Activated T-cell treated with anti-CD3 and anti-CD28 coated beads for 24 hours (primary cell): ENCODE results near the gene DACT2.
"Not testable (repeated sequence)": the region's sequence is repeated elsewhere in the genome, so short reads cannot be mapped to it uniquely, and the experiment has no call there.

Experiments
- DNase-seq: peaks from one replicate; pipeline ENCODE4 v3.0.0-alpha.2; 2020; ENCODE audit warnings: low read depth

The DACT2 gene

DNA sequence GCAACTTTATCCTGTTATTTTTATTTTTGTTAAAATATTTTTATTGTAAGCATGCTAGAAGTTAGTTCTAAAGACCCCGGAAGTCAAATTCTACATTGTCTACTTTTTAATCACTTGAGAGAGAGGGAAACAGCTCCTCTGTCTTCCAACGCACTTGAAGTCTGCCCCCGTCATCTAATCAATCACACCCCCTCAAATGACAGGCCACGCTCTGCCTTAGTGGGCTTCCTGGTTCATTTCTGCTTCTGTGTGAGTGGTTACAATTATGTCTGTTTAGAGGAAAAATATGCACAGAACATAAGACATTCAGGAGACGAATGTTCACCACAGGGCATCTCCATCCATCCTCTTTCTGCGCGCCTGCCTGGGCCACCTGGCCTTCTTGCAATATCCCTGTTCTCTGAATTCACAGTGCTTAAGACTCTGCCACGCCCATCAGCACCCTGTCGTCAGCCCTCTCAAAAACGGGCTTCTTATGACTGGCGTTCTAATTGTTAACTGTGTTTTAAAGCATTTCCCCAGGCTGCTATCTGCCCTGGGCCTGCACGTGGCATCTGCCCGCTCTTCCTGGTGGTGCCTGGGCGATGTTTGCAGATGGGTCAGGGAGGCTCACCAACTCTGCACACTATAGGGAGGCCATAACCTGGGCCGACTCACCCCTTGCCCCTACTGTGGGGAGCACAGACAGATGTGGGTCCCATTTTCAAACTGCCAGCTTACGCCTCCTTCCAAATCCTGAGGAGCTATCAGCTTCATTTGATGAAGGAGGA lies 15.4 kb downstream of the DACT2 start:
- DNase-seq, result no peak

DNA sequence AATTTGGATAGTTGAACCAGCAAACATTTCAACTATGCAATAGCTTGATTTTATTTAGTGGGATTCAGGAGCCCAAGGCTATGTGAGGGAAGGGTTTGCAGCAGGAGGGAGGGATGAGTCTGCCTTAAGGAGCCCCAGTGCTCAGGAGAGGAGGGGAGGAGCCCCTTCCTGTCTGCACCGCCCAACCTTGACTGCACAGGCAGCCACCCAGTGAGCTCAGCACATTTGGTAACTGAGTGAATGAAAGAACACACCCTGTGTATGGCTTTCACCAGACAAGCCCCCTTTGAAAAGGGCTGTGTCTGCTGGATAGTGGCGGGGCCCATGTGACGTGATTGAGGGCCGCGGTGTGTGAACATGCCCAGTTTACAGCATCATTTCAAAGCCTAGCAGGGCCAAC lies 17.0 kb downstream of the DACT2 start:
- DNase-seq, result no peak

DNA sequence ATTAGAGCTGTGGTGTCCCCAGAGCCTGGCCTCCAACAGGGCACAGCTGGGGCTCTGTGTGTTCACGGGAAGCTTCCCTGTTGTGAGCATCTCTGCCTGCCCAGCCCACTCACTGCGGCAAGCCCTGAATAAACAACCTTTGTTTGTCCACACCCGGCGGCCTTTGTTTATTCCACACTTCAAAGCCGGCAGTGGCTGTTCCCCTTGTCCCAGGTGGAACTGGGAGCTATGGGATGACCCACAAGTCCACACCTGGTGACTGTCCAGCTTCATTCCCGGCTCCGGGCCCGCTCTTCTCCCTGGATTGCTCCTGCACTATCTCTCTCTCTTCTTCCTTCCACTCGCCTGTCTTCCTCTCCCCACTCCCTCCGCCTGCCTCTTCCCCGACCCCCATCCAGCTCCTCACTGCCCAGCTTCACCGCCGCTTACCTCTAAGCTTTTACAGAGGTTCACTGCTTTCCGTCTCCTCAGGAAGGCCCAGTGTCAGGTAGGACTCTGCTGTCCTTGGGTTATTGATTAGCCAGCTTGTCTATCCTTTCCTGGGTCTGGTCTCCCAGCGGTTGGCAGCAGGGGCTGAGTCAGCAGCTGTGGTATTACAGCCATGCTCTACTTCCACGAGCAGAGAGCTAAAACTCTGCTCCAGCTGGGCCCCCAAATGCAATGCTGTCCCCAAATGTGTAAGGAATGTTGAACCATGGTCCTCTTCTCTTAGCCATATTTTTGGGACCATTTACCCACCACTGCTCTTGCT lies 17.8 kb downstream of the DACT2 start:
- no peak for DNase-seq

DNA sequence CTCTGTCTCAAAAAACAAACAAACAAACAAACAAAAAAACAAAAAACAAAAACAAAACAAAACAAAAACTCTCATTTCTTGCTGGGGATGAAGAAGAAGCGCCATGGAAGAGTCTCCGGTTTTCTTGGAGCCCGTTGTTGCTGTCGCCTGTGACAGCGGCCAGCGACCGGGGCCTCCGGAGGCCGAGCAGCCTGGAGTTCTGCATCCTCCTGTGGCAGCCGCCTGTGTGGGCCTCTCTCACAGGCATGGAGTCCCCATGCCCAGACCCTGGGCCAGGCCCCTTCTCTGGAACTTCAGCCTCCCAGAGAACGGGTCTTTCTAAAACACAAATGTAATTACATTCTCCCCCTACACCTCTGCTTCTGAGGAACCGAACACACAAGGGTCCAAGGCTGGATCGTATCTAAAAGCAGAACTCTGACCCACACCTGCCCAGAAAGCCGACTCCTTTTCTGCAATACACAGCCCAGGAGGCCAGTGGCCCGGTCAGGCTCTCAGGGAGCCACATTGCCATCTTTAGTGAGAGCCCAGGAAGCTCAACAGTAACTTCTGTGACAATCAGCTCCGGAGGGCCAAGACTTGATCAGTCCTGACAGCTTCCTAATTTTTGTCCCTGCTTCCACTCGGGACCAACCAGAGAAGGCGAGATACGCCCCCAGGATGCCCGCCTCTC lies 18.5 kb downstream of the DACT2 start:
- no peak for DNase-seq

DNA sequence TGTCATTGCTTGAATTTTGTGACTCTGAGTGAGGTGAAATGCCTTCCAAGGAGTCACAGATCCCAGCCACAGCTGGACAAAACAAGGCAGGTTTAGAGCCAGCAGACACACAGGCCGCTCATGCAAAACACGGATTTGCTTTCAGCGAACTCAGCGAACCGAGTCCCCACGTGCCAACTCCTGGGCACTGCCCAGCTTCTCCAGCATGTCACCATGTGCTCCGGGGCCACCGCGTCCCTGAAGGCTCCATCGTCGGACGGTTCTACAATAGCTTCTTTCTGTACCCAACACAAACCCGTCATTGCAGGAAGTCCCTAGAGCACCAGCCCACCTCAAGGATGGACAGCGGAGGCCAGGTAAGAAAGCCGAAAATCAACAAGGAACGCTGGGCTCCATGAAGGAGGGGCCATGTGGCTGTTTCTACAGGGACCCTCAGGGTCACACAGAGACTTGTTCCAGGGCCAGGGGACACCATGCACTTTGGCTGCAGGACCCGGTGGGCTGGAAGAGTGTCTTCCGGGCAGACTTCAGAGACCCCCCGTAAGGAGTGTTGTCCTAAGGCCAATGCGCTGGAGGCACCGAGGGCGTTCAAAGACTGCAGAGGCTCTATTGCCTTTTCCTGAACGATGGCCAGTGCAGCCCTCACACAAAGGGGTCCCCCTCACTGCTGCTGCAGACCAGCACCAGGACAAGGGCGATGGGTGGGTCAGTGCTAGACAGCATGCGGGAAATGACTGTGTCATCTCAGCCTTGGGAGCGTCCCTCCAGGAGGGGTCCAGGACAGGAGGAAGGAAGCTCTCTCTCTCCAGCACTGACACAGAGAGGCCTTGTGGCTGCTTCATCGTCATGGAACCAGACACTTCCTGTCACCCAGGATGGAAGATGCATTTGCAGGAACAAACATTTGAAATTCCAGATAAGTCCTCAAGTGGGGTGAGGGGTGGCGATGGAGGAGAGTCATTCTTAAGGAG lies 19.8 kb downstream of the DACT2 start:
- DNase-seq, result no peak

DNA sequence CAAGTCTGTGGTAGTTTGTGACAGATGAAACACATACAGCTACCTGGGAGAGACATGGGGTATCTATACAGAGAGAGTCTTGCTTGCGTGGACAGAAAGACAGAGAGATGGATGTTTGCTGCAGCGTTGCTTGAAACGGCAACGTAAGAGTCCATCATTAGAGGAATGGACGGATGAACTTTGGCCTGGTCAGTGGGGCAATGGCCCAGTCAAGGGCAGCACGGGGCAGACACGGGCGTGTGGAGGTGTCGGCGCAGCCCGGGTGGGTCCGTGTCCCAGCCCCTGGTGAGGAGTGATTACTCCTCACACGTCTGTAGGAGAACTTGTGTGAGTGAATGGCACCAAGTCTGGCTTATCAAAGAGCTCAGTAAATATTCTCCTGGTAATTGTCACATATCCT lies 21.9 kb downstream of the DACT2 start:
- no peak for DNase-seq

DNA sequence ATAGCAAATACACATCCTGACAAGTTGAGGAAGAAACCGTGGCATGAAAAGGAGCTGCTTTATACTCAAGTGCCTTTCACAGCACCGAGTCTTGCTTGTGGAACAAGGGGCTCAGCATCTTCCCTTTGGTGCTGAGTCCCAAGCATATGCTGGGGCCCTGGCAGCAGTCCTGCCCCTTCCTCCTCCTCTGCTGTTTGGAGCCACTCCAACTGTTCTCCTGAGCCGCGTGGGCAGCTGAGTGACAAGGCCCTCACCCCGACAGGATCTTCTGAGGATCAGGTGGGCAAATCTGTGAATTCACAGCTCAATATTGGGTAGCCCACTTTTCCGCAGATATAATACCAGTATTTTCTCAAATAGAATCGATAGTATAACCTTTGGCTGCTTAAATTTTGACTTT lies 24.7 kb downstream of the DACT2 start:
- DNase-seq, result no peak

DNA sequence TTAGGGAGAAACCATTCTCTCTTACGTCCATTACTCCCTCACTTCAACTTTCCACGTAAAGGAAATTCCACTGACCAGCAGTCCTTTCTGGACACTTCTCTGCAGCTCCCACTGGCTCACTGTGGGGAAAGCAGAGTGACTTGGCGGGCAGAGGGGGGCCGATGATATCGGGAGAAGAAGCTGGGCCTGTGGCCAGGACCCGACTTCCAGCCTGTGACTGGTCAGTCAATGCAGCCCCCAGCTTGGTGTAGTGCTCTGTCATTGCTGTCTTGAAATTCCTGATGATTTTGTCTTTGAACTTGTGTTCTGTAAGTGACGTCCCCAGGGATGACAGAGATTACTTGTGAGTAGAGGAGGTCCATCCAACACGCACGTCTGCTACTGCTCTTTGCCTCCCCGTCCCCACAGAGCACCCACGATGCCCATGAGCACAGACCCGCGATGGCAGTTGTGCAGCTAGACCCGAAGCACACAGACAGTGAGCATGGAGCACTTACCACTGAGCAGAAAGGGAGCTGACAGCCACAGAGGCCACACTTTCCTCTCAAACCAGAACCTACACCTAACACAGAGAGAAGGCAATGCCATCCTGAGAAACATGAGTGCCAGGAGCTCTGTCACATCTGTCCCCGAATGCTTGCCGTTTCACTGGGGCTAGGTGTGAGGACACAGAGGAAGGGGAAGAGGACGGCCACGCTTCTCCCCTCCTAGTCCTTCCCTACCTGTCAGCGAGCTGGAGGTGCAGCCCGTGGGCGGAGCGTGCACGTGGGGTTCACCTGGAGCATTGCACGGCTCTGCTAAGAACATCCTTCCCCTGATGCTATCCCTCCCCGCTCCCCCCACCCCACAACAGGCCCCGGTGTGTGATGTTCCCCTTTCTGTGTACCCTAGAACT lies 25.7 kb downstream of the DACT2 start:
- no peak for DNase-seq

DNA sequence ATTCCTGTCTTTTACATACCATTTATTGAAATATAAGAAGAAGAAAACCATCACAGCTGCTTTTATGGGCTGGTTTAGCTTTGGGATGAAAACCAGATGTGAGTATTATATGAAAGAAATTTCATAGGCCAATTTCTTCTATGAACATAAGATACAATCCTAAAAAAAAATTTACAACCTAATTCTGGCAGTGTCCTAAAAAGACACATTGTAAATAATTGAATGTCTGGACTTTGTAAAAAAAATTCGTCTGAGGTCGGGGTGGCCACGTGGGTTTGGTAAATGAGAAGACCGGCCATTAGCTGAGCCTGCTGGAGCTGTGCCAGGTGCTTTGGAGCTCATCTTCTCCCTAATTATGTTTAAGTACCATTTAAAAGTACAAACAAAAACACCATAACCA lies 26.8 kb downstream of the DACT2 start:
- no peak for DNase-seq

DNA sequence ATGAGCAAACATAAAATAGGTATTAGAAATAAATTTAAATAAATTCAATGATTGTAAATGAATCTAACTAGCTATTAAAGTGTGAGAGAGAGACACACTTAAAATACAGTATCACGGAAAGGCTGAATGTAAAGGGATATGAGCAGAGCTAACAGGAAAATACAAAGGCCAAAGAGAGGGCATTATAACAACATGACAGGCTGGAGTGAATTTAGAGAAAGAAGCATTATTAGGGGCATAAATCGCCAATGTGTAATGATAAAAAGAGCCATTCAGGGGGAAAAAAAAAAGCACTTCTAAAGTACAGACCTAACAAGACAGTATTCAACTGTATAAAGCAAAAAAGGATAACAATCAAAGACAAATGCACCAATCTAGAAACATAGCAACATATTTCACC lies 28.1 kb downstream of the DACT2 start:
- DNase-seq, result no peak

DNA sequence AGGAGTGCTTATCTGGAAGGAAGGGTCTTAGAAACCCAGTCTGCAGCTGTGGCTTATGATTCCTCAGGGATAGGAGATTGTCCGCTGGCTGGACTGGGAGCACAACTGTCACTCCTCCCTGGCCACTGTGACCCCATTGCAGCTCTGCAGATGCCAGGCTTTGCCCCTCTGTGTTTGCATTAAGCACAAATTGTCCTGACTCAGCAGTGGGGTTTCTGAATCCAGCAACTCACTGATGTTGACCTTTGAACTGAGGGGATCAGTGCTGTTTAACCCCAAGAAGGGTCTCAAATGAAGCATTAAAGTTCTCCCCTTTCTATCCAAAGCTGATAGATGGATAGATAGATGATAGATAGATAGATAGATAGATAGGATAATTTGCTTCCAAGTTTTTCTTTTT lies 29.5 kb downstream of the DACT2 start:
- DNase-seq, result no peak

DNA sequence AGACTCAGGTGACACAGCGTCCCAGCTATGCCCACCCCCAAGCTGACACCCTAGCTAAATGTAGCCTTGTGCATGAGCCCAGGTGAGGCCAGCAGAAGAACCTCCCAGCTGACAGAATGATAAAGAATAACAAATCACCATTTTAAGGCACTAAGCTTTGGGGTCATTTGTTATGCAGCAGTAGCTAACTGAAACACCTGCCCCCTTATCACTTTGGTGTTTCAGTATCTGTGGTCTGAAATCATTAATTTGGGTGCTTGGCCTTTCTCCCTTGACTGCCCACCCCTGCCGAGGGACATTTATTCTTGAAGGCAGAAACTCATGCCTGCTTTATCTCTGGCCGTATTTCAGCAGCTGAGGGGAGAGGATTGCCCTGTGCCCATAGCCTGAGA lies 30.0 kb downstream of the DACT2 start:
- DNase-seq, result no peak

DNA sequence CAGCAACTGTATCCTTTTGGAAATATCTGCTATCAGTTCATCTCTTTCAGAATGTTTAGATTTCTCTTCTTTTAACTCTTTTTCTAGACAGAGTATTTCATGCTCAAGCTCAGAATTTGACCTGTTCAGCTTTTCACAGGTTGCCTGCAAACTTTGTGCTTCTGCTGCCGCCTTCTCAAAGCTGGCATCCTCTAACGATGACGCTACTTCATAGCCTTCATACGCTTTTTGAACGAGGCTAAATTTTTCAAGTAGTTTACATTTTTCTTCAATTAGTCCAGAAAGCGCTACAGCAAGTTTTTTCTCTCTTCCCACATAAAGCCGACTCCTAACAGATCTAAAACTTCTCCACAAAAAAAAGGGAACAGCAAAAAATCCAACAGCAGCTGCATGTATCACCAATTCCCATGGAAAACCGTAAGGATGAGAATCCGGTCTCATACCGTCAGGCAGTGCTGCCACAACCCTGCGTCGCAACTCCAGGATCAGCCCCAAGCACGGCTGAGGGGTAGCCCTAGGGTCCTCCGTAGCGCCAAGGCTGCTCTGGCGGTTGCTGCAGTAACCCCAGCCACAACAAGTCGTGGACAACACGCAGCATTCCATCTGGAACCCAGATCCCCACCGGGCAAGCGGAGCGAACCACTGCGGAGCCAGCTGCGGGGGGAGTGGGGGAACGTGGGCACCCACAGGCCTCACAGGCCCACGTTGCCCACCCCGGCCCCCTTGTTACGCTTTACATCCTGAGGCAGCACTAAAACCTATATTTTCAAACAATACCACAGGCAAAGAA lies 30.6 kb downstream of the DACT2 start:
- DNase-seq, result no peak

DNA sequence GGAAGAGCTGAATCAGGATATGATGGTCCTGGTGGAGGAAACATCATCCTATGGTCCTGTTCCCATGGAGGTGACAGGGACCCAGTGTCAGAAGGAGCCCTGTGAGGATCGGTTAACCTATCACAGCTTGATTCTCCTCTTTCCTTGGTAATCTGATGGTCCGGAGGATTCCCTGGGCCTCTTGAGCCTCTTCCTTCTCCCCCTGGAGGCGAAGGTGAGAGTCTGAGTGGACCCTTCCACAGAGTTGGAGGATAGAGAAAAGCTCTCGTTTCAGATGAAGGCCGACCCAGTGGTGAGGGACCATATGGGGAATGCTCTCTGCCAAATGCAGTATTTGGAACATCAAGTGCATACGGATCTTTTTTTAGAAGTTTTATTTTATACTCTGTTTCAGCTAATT lies 32.1 kb downstream of the DACT2 start:
- DNase-seq, result not testable (repeated sequence)

DNA sequence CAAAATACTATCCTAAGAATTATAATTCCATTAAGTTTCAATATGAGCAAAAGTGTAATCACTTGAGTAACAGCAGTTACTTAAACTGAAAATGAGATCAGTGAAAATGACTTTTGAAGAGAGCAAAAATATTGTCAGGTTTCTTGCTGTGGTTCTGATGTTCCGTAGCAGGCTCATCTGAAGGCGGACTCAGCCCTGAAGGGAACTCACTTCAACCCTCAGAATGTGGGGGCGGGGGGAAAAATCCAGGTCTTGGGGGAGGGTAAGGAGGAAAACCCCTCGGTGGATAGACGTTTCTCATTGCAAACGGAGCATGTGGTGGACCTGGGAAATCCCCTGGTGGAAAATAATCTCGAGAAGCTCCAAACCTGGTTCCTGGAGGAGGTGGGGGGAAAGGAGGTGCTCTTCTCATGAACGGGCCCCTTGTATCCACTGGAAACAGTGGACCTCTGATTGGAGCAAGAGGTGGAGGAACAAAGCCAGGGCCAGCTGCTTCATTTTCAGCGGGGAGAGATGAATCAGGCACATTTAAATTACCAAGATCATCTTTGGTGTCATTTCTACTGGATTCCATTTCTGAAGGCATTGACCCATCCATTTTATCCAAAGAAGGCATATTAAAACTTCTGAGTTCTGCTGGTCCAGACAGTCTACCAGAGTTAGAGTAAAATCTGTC lies 32.7 kb downstream of the DACT2 start:
- DNase-seq, result peak; percentile 18

DNA sequence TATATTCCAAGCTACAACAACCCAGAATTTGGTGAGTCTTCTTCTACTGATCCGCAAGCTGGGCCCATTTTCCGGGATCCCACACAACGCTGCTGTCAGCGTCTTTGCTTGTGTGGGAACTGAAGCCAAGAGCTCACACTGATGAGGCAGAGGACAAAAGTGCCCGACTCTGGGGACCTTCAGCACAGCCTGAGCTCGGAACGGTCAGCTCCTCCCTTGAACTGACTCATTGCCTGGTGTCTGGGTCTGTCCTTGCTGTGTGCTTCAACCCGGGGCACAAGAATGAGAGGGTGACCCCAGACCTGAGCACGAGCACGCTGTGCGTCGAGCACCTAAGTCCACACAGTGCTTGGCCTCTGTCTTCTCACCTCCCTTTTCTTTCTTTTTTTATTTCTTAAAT lies 33.5 kb downstream of the DACT2 start:
- no peak for DNase-seq

DNA sequence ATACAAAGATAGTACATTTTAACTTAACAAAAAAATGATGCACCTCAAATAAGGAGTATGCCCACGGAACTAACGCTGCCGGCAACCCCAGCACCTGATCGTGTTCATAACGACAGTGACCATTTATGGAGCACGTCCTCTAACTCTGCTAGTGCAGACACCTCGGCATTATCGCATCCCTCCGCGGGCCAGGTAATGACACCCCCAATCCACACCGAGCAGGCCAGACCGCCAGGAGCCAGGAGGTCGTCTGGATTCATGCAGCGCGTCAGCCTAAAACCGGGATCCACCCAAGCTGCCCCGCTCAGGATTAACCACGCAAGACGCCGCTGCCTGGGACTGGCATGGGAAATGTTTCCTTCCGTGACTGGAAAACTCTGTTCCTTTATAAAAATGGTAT lies 34.1 kb downstream of the DACT2 start:
- DNase-seq, result no peak

DNA sequence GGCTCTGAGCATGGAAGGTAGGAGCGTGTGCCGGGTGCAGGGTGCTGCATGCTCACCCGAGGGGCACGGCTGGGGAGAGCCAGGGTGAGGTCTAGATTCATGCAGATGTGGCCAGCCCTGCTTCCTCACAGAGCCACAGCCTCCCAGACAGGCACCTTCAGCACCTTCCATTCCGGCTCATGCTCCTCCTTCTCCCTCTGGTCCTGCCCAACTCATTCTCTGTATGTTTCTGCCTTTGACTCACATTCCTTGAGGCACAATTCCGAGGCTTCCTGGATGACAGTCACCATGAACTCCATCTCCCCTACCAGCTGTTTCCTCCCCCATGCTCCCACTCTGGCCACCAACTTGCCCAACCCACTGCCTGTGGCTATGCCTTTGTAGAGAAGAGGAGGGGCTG lies 35.4 kb downstream of the DACT2 start:
- DNase-seq, result no peak

DNA sequence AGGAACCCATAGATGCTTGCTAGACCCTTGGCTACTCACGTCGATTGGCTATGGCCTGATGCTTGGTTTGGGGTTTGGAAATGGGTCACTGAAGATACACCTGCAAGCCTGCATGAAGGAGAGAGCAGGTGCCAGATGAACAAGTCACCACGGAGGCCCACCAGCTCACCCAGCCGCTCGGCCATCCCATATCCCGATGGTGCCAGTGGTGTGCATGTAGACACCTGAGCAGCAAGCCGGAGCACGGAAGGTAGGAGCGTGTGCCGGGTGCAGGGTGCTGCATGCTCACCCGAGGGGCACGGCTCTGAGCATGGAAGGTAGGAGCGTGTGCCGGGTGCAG lies 35.9 kb downstream of the DACT2 start:
- no peak for DNase-seq
